ENCODE measurements around the gene SEMA4C.

GRCh38 chr2:96810783-96811192 is 59.1 kb downstream of the SEMA4C start:
- TF ChIP-seq, protein P1, sequence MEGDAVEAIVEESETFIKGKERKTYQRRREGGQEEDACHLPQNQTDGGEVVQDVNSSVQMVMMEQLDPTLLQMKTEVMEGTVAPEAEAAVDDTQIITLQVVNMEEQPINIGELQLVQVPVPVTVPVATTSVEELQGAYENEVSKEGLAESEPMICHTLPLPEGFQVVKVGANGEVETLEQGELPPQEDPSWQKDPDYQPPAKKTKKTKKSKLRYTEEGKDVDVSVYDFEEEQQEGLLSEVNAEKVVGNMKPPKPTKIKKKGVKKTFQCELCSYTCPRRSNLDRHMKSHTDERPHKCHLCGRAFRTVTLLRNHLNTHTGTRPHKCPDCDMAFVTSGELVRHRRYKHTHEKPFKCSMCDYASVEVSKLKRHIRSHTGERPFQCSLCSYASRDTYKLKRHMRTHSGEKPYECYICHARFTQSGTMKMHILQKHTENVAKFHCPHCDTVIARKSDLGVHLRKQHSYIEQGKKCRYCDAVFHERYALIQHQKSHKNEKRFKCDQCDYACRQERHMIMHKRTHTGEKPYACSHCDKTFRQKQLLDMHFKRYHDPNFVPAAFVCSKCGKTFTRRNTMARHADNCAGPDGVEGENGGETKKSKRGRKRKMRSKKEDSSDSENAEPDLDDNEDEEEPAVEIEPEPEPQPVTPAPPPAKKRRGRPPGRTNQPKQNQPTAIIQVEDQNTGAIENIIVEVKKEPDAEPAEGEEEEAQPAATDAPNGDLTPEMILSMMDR (IDR thresholded peaks at IDR 0.05) = no peak
- TF ChIP-seq TCF7L2 (IDR thresholded peaks at IDR 0.05; ENCODE audit: low read depth, low read length) (no peak), REST (IDR thresholded peaks at IDR 0.05; ENCODE audit: insufficient read depth in 1 of 2, low read depth in 2 of 2, low read length in 1 of 2) (no peak), SIN3A (IDR thresholded peaks at IDR 0.05; ENCODE audit: borderline replicate concordance, insufficient read depth, low read depth, low read length) (no peak), POLR2AphosphoS5 (IDR thresholded peaks at IDR 0.05; ENCODE audit: low read depth, low read length) (no peak)
